Fibroblast of skin of scalp (primary cell): Measurements from ENCODE around the gene TECR.
A peak's percentile ranks its signal among the peaks of the same experiment; 100 is the strongest.
"Not testable (repeated sequence)": the region's sequence is repeated elsewhere in the genome, so short reads cannot be mapped to it uniquely, and the experiment has no call there.

Experiments
- DNase-seq: peaks from one replicate; pipeline ENCODE4 v3.0.0-alpha.2; 2013

TECR gene

DNA sequence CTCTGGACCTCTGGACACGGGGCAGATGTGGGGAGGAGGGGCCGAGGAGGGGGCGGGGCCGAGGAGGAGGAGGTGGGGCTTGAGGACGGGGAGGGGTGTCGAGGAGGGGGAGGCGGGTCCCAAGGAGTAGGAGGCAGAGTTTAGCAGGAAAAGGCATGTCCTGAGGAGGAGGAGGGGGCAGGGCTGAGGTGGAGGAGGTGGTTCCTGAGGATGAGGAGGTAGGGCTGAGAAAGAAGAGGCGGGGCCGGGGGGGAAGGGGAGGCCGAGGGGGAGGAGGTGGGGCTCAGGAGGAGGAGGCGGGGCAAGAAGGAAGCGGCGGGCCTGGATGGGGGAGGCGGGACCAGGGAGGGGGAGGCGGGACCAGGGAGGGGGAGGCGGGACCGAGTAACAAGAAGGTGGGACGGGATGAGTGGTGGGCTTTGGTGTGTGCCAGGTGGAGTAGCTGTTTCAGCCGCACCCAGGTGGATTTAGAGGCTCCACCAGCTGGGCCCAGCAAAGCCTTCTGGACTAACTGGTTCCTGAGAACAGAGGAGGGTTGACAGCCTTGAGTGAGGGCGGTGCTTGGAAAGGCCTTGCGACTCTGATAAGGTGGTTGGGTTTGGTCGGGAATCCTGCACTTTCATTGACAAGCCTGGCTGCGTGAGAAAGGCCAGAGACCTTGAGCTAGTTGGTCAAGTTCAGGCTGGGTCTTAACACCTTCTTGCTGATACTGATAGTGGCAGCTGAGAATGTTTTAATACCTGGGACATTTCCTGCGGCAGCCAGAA lies 7.7 kb downstream of the TECR start:
- peak; percentile 38 for DNase-seq

DNA sequence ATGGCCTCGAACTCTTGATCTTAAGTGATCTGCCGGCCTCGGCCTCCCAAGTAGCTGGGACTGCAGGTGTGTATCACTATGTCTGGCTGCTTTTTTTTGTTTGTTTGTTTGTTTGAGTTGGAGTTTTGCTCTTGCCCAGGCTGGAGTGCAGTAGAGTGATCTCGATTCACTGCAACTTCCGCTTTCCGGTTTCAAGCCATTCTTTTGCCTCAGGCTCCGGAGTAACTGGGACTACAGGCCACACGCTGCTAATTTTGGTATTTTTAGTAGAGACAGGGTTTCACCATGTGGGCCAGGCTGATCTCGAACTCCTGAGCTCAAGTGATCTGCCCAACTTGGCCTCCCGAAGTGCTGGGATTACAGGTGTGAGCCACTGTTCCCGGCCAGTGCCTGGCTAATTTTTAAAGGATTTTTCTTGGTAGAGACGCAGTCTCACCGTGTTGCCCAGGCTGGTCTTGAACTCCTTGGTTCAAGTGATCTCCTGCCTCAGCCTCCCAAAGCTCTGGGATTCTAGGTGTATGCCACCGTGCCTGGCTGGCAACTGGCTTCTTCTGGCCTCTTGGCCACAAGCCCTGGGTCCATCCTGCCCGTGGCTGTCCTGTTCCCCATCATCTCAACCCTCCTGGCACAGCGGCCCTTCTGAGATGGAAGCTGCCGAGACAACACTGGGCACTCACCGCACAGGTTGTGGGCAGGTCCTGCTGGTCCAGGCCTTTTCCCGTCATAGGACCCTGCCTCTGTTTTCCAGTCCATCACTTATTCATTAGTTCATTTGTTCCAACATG lies 11.5 kb downstream of the TECR start:
- no peak for DNase-seq

DNA sequence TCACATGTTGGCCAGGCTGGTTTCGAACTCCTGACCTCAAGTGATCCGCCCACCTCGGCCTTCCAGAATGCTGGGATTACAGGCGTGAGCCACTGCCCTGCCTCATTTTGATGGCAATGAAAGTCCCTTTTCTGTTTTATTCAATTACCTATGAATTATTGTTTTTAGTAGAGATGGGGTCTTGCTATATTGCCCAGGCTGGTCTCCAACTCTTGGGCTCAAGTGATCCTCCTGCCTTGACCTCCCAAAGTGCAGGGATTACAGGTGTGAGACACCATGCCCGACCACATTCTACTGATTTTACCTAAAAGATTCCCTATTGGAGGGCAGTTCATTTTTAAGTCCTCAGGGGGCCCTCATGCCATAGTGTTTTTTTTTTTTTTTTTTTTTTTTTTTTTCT lies 12.6 kb downstream of the TECR start:
- DNase-seq: not testable (repeated sequence)

DNA sequence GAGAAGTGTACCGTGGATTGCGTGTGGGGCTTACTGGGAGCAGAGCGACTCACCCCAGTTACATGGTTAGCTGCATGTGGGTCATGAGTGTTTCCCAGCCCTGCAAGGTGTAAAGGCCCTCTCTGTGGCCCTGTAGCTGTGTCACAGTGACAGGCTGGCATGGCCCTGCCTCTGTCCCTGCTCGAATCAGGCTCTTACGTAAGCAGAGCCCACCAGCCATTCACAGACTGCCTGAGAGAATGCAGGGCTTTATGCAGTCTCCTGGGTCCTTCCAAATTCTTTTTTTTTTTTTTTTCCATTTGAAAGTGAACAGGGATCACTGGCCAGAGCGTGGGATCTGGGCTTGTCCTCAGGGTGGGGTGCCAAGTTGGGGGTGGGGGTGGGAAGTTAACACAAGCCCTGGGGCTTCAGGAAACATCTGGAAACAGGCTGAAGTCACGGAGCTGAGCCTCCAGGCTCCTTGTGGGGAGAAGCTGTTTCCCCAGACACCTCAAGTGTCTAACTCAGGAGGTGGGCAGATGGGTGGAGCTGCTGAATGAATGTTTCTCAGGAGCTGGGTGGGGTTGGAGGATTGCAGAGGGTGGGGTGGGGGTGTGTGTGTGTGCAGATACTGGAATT lies 13.4 kb downstream of the TECR start:
- DNase-seq: peak; percentile 56

DNA sequence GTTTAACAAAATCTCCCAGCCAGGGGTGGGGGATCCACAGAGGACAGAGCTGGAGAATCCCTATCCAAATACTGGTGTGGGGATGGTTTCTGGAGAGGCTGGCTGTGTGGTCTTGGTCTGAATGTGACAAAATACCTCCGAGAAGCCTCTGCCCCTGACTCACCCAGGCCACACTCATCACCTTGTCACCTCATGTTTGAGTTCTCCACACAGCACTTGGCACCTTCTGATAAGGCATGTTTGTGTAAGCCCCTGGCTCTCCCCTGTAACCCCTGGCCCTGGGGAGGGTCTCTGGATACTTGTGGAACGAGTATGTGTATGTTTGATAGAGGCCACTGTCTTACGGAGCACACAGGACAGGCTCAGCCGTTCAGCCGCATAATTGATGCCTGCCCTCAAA lies 14.7 kb downstream of the TECR start:
- DNase-seq: no peak

DNA sequence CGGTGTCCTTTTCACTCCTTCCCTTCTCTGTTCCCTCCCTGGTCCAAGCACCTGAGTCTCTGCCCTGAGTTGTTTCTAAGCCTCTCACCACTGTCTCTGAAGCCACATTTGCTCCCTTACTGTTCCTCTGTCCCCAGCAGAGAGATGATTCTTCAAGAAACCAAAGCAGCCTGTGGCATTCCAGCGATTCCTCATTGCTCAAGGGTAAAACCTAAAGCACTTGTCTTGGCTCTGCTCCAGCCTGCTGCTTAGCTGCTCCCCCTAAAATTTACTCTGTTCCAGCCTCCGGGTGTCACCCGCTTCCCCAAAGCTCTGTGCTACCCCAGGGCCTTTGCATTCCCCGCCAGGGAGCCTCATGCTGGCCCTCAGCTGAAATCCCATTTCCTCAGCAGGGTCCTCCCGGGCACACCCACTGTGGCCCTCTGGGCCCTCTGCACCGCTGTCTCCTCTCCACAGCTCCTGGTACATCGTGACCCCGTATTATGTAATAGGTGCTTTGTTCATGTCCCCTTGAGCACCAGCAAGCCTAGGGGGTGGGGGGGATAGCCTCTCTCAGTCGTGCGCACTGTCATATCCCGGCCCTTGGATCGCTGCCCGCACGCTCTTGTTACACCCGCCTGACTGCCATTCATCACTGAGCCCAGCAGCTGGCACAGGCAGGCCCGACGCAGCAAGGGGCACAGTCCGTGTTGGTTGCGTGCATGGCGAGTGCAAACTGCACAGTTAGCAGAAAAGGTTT lies 15.8 kb downstream of the TECR start:
- DNase-seq: peak; percentile 56

DNA sequence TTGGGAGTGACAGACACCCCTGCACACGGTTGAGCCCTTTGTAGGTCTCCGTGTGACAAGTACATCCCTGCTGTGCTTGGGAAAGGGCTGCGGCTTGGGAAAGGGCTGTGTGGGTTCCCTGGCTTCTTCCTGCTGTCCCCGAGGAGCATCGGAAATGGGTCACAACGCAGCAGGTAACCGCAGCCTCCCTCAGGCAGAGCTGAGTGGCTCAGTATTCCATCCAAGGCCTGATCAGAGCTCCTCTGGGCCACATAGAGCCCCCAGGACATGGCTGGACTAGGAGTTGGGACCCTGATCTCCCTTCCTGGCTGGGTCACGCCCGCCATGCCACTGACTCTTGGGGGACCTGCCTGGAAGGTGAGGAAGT lies 16.3 kb downstream of the TECR start:
- DNase-seq: no peak

DNA sequence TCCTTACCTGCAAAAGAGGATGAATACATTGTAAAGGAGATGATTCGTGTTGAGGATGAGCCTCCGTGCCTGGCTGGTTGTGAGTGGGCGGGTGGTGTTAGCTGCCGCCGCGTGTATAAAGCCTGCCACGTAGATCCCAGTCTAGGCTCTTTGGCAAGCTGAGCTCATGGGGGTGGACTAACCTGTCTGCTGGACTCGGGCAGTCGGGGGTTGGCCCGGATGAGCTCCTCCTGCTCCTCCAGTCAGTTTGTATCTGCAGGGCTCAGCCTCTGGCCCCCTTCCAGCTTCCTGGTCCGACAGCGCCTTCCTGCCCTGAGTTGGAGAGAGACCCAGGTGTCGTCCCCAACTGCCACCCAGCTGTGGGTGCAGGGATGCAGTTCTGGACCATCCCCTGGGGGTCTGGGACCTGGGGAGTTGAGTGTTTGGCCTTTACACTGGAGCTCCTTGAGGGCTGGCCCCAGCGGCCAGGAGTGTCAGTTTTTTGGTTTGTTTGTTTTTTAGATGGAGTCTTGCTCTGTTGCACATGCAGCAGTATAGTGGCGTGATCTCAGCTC lies 20.9 kb downstream of the TECR start:
- DNase-seq: no peak

DNA sequence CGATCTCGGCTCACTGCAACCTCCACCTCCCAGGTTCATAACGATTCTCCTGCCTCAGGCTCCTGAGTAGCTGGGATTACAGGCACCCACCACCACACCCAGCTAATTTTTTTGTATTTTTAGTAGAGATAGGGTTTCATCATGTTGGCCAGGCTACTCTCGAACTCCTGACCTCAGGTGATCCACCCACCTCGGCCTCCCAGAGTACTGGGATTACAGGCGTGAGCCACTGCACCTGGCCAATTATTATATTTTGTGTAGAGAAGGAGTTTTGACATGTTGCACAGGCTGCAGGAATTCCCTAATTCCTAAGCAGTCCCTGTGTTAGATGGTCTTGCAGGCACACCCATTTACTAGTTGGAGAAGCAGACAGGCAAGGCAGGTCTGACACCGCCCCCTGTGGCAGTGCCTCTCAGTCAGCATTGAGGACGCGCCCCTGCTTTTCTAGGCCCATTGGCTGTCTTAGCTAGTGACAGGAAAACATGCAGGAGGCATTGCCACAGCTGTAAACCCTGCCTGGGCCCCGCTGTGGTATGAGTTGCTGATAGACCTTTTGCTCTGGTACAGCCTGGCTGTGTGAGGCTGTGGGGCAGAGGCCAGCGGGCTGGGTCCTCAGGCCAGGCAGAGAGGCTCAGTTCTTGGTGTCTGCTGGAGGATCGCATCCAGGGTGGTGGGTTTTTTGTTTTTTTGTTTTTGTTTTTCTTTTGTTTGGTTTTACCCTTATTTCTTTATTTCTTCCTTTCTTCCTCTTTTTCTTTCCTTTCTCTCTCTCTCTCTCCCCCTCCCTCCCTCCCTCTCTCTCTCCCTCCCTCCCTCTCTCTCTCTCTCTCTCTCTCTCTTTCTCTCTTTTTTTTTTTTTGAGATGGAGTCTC lies 22.0 kb downstream of the TECR start:
- DNase-seq: peak; percentile 48

DNA sequence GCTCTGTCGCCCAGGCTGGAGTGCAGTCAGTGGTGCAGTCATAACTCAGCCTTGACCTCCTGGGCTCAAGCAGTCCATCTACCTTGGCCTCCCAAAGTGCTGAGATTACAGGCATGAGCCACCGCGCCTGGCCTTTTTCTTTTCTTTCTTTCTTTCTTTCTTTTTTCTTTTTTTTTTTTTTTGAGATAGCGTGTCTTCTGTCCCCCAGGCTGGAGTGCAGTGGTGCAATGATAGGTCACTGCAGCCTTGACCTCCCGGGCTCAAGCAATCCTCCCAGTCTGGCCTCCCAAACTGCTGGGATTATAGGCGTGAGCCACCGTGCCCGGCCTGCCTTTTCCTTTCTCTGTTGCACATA lies 22.6 kb downstream of the TECR start:
- not testable (repeated sequence) for DNase-seq

DNA sequence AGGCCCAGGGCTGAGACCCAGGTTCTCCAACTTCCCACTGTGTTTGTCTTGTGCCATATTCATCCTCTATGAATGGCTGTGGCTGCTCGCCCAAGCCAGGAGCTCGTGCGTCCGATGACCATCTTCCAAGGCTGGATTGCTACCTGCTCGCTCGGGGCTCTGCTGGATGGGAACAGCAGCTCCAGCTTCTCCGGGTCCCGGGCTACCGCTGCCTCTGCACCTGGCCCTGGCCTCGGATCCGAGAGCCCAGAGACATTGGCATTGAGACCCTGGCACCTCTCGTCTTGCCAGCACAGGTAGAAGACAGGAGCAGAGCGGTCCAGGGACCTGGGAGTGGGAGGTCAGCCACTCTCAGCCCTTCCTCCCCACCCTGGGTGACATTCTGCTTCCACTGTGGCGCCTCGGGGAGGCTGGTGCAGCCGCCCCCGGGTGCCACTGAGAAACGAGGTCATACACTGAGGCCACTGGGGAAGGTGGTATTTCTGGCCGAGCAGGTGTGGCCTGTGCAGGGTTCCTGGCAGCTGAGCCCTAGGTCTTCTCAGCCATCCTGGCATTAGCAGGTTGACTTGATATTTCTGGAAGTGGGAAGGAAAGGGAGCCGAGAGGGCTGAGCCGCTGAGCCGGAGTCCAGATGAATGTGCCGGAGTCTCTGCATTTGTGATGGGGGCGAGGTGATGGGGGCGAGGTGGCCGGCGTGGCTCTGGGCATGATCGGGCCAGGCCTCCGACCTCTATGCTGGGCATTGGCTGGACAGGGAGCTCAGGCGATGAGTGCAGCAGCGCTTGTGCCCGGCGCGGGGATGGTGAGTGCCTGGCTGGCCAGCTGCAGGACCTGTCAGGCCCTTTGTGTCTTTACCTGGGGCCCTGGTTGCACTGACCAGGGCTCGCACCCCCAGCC lies 23.9 kb downstream of the TECR start:
- DNase-seq: no peak

DNA sequence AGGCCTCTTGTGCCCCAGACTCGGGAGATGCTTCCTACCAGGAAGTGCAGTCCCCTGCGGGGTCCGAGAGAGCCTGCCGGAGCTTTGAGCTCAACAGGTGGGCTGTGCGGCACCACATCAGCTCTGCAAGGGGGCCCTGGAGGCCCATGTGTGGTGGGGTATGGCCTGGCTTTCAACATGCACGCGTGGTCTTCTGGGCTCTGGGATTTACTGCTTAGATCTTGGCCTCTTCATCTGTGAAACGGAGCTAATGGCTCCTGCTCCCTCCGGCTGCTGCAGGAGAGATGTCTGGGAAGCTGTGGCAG lies 24.5 kb downstream of the TECR start:
- DNase-seq: no peak

DNA sequence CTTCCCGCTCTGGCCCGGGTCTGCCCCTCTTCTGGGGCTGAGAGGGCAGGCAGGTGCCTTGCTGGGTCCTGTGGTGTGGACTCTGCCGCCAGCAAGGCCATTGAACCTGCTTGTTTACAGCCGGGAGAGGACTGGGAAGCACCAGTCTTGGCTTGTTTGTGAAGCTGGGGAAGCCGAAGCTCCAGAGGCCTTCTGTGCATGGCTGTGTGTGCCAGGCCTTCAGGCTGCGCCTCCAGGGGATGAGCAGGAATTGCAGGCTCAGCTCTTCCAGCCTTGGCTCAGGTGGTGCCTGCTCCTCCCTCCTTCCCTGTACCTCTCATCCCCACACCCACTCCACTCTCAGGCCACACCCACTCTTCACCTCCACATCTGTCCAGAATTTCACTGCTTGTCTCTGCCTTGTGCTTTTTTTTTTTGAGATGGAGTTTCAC lies 25.0 kb downstream of the TECR start:
- DNase-seq: no peak

DNA sequence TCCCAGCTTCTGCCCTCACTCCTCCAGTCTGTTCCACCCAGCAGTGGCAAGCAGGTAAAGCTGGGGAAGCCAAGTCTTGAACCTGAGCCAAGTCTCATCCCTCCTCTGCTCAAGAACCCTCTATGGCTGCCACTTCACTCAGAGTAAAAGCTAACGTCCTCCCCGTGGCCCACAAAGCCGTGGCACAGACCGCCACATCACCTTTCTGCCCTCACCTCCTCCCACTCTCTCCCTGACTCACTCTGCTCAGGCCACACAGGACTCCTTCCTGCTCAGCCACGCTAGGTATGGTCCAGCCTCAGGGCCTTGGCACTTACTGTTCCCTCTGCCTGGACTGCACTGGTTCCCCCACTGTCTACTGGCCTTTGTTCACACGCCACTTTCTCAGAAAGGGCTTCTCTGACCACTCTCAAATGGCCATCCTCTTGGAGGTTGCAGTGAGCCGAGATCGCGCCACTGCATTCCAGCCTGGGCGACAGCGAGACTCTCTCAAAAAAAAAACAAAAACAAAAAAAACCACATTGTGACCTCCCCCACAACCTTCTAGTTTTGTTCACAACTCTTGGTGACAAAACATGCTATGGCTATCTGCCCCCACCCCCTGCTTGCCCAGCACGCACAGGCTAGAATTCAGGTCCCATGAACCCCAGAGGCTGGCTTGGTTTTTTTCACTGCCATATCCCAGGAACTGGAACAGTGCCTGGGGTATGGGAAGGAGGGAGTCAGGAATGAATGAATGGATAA lies 26.7 kb downstream of the TECR start:
- DNase-seq: no peak

DNA sequence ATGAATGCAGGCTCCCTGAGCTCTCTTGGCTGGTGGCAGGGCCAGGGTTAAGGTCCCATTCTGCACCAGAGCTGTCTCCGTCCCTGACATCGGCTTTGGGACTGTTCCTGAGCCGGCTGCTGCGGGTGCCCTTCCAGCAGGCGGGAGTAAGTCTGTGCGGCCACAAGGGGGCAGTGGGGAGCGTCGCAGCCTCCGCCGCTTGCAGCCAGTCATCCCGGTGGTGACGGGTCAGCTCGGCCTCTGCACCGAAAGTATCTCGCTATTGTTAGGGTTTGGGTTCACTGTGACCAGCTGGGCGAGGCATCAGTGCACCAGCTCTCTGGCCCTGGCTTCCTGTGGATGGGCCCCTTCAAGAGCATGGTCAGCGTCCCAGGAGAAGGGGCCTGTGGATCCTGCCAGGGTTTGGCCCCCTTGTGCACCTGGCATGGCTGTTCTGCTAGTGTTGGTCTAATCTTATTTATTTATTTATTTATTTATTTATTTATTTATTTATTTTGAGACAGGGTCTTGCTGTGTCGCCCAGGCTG lies 27.3 kb downstream of the TECR start:
- peak; percentile 70 for DNase-seq

DNA sequence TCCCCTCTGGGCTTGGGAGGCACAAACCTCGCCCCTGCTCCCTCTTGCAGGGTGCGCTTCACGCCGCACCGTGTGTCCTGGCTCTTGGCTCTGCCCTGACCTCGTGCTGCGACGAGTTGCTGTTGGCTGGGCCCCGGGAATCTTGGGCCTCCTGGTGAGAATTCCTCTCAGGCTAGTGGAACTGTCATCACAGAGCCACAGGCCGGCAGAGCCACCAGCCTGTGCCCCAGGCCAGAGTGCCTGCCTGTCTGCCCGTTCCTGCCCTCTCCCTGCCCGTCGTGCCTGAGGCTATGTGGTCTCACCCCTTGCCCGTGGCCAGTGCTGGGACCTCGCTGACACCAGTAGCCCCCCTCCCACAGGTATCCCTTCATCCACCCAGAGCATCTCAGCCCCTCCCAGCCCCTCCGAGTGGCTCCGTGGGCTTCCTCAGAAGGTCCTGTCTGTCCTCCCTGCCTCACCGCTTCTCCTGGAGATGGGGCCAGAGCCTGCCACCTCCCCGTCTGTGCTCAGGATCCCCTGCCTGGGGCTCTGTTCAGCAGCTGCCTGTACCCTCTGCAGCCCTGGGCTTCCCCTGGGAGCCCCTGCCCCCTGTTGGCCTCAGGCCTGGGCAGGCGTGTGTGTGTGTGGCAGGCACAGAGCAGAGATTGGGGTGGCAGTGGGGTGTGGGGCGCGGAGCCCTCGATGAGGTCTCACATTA lies 29.1 kb downstream of the TECR start:
- DNase-seq: no peak

DNA sequence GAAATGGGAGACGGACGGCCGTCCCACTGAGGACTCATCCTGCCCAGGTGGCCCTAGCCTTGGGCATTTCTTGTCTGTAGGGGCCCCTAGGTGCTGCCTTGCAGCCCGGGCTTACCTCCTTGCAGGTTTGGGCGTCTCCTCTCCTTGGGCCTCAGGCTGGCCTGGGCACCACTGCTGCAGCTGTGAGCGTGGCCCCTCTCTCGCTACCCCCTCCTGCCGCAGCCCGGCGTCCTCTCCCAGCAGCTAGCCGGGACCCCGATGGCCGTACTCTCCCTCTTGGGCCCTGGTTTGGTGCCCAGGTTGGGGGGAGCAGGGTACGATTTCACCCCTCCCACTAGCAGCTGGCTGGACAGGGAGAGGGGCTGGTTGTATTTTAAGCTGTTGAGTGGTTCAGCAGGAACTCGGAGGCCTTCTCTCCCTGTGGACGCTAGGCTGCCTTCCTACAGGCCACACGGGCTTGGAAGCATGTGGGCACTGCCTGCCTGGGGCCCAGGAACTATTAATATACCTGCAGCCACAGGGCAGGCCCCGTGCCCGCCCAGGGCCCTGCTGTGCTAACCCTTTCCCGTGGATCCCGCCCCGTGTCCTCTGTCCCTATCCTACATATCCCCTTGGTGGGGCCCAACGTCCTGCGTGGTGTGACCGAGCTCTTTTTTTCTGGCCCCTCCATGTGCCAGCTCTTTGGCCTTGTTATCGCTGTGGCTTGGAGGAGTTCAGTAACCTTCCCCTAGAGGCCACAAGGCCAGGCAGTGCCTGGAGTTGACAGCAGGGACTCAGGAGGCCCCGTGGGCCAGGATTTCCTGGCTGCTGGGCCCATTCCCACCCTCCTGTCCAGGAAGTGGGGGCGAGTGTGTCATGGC lies 30.8 kb downstream of the TECR start:
- DNase-seq: no peak

DNA sequence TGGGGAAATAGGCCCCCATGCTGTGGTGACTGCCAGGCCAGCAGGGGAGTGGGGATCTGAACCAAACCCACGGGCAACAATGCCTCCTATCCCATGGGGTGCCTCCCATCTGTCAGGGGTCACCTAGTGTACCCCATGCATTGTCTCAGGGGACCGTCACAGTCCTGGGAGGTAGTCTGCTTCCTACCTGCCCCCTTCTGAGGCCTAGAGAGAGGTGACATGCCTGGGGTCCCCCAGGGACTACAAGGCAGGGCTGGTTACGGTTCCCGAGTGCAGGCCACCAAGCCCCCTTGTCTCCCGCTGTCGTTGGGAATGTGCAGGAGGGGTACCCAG lies 31.3 kb downstream of the TECR start:
- no peak for DNase-seq
